ENCODE results near the gene TRRAP.

TRRAP gene

DNA sequence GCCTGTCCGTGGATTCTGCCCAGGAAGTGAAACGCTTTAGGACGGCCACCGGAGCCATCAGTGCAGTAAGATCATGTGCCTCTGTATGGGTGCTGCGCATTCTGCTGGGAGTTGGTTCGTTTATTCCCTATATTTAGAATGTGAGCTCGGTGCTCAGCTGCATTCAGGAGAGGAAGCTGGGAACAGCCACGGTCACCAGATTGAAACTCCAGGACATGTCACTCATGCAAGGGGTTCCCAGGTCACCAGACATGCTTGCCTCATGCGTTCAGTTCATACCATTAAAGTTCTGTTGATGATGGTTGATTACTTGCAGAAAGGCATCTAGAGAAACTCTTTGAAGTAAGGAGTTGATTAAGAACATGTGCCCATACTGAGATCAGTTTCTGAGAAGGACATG is 78.1 kb downstream of the TRRAP start:
- no peak for DNase-seq

DNA sequence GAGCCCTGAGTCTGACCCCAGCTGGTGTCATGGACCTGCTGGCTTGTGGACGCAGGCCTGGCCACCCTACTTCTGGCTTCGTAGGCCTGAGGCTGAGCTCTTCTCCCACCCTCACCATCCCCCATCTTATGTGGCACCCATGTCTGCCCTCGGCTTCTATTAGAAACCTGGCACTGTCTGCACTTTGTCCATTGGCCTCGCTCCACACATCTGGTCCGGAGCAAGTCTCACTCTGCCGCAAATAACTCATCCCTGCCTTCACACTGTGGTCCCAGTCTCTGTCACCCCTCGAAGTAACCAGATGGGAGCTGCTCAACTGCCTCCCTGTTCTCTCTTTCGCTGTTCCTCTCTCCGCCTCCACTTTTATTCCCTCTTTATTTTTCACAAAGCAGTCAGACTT is 78.6 kb downstream of the TRRAP start:
- no peak for DNase-seq

DNA sequence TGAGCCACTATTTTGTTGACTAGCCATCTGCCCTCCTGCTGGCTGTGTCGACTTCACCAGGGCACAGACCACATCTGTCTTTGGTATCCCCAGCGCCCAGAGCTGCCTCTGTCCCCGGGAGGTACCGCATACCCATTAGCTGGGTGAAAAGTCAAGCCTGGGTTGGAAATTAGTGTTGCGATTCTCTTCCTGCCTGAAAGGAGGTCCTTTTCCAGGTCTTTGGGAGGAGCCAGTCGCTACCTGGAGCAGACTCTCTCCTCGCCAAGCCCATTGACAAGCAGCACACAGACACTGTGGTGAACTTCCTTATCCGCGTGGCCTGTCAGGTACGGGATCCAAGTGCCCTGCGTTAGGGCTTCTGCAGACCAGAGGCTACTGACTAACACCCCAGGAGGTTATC is 79.4 kb downstream of the TRRAP start:
- DNase-seq: no peak

DNA sequence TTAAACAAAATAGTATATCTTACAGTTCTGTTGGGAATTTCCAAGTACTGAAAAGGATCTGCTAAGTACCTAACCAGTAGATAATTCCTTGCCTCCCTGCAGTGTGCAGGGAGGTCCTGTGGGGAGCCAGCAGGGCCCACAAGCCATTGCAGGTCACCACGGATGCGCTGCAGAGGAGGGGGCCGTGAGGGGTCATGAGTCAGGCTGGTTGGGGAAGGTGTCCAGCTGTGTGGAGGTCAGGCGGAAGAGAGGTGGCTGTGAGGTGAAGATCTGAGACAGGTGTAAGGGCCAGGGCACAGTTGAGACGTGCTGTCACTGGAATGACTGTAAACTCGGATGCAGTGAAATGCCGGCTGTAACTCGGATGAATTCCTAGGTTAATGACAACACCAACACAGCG is 80.6 kb downstream of the TRRAP start:
- DNase-seq: no peak

DNA sequence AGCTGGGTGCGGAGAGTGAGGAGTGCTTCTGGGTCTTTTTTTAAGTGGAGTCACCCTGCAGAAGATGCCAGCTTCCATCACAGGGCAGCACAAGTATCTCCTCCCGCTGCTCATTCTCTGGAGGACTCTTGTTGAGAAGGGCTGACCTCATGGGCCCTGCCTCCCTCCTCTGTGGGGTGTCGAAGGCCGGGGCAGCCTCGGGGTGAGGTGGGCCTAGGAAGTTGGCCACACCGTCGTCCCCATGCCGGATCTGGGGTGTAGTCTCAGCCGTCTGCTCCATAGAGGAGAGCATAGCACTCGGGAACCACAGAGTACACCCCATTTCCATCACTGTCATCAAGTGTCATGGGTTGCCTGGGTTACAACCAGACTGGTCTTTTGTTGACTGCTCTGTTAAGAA is 85.0 kb downstream of the TRRAP start:
- no peak for DNase-seq

DNA sequence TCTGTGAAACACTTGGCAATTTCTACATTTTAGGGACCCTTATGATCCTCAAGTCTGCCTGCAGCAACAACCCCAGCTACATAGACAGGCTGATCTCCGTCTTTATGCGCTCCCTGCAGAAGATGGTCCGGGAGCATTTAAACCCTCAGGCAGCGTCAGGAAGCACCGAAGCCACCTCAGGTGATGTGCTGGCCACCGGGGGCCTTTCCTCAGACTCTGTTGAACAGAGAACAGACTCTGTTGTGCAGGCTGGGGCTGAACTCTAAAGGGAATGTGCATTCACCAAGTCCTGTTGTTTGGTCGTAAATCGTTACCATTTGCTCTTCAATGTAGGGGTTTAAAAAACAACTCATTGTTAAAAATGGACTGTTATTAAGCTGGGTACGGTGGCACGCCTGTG is 86.3 kb downstream of the TRRAP start:
- DNase-seq: no peak

DNA sequence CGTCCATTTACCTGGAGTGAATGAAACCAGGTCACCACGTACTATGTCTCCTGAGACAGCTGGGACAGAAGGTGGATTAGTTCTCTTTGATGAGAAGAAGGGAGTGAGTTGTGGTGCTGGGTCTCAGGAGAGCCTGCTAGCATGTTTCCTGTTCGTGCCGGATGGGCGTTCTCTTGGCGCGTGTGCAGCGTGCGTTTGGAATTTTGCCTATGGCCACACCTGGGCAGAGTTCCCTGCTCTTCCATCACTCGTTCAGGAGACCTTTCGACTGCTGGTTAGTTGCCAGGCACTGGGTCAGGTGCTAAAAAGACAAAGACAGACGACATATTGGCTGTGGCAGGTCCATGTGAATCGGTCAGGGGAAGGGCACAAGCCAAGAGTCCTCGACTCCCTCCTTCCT is 90.3 kb downstream of the TRRAP start:
- DNase-seq: no peak

DNA sequence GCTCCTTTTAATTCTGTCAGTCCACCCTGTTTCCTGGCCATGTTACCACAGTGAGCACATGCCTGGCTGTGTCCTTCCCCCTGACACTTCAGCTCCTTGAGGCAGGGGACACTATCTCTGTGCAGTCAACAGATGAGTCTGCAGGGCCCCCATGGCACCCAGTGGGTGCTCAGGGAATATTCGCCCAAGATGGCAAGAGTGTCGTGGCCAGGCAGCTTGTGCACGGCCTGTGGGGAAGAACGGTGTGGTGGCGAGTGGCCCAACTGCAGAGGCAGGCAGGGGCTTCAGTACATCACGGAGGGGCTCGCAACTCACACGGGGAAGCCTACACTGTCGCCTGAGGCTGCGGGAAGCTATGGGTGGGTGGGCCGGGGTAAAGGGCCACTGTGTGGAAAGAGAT is 91.1 kb downstream of the TRRAP start:
- no peak for DNase-seq

DNA sequence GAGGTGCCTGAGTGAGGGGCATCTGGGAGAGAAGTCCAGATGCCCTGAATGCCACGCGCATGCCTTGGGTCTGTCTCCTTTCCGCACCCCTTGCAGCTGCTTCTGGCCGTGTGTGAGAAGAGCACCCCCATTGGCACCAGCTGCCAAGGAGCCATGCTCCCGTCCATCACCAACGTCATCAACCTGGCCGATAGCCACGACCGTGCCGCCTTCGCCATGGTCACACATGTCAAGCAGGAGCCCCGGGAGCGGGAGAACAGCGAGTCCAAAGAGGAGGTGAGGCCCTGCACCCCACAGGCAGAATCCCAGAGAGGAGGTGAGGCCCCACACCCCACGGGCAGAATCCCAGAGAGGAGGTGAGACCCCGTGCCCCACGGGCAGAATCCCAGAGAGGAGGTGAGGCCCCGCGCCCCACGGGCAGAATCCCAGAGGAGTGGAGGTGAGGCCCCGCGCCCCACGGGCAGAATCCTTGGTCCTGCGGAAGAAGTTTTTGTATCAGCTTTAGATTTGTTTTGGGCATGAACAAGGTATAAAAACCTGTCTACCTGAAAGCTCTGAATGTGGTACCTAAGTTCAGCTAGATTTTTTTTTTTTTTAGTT is 91.8 kb downstream of the TRRAP start:
- no peak for DNase-seq

DNA sequence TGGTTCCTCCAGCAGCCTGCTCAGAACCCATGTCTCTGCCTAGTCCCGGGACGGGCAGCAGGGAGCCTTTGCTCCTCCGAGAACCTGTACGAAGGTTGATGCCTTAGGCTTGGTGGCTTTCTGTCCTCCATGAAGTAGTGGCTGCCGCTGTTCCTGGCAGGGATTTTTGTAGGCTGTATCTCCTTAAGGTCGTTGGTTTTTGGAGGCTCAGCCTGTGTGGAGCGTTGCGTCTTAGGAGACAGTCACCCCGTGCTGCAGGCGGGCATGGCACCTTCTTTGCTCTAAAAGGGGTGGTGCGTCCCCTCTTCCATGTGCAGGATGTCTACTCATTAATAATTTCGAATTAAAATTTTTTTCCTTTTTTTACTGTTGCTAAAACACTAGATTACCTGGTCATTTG is 92.5 kb downstream of the TRRAP start:
- DNase-seq: no peak

DNA sequence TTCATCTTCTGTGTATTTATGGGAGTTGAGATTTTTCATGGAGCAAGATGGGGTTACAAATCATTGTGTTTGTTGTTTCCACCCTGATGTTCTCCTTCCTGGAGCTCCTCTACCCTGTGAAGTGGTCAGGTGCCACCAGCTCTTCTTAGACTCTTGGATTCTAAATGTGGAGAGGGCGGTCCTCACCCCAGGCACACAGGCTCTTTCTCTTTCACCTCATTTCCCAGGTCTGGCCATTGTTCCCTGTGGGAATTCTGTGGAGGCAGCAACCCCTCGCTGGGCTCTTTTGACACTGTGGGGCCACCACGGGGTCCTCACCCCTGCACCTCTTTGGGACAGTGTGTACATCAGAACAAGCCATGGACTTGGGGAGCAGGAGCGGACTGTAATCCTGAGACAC is 95.9 kb downstream of the TRRAP start:
- no peak for DNase-seq

DNA sequence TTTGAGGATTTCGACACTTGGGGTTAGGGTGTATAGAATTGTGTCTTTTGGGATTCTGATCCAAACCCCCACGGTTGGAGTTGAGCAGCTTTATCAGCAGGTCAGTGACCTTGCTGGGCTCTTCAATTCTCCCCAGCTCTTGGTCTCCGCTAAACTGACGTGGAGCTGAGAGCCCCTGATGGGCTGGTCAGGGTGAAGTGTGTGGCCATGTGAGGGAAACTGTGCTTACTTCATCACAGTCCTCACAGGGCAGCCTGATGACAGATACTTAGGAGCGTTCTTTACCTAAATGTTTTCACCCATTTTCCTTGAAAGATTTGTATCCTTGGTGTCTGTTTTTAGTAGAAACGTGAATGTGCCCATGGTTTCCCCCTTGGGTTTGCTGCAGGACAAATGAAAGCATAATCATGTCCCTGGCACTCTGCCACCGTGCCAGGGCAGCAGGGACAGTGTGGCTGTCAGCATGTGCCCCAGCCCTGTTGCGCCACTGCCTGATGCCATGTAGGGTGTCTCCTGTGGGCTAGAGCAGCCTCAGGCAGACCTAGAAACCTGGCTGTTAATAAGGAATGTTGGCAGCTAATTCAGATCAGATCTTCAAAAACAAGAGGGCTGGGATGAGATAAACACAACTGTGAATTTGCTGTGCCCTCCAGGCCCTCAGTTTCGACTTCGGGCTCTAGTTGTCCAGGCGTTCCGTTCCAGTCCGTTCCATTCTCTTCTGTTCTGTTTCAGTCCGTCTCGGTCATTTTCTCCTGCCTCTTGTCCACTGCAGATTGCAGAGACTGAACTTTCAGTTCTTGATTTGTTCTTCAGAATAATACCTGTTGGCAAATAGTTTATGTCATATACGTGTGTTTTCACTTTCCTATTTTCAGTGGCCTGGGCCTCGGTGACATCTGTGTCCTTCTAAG is 96.8 kb downstream of the TRRAP start:
- DNase-seq: no peak

DNA sequence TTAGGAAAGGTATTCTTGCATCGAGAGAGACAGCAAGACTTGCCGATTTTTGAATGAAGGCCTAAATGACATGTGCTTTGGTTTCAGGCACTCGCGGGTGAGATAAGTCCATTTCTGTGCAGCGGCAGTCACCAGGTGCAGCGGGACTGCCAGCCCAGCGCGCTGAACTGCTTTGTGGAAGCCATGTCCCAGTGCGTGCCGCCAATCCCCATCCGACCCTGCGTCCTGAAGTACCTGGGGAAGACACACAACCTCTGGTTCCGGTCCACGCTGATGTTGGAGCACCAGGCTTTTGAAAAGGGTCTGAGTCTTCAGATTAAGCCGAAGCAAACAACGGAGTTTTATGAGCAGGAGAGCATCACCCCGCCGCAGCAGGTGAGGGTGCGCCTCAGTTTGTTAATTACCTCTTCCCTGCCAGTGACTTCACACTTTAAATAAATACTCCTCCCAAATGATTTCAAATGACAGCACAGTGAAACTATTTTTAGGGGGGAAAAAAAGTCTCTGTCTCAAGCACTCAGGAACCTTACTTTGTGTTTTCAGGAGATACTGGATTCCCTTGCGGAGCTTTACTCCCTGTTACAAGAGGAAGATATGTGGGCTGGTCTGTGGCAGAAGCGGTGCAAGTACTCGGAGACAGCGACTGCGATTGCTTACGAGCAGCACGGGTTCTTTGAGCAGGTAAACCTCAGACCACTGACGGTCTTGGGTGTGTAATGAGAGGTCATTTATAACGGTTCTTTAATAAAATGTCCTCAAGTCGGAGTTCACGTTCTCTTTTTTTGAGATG is 98.3 kb downstream of the TRRAP start:
- no peak for DNase-seq

DNA sequence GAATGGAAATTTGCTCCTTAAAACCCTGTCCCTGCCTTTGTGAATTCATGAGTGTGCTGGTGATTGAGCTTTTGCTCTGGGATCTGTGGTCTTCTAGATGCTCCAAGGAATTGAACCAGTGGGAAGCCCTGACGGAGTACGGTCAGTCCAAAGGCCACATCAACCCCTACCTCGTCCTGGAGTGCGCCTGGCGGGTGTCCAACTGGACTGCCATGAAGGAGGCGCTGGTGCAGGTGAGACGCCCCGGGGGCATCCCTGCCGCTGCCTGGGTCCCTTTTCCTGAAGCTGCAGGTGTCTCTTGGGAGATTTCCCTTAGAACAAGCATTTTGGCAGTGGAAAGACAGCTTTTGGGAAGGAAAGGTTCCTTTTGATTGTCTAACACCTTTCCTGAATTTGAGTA is 100.3 kb downstream of the TRRAP start:
- DNase-seq: no peak

DNA sequence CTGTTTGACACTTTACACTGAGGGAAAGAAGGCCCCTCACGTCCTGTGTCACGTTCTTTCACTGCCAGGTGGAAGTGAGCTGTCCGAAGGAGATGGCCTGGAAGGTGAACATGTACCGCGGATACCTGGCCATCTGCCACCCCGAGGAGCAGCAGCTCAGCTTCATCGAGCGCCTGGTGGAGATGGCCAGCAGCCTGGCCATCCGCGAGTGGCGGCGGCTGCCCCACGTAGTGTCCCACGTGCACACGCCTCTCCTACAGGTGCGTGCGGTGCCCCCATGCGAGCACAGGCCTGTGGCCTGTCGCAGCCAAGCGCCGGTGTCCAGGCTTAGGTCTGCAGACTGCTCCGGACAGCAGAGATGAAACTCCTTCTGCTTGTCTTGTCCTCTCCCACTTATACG is 103.4 kb downstream of the TRRAP start:
- no peak for DNase-seq

DNA sequence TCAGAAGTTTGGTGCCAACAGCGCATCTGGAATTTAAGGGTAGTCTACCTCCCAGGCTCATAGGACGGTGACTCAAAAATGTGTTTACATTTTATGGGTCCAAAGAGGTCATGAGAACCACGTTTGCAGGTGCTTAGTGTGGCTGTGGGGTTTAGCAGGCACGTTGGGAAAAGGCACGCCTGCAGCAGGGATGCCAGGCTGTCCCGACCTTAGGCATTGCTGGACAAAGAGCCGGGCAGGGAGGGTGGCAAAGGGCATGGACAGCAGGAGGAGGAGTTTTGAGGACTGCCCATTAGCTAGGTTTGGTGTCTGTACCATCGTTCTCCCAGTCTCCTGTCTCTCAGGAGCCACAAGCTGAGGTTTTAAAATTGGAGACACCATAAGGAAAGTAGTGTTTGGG is 104.4 kb downstream of the TRRAP start:
- no peak for DNase-seq

DNA sequence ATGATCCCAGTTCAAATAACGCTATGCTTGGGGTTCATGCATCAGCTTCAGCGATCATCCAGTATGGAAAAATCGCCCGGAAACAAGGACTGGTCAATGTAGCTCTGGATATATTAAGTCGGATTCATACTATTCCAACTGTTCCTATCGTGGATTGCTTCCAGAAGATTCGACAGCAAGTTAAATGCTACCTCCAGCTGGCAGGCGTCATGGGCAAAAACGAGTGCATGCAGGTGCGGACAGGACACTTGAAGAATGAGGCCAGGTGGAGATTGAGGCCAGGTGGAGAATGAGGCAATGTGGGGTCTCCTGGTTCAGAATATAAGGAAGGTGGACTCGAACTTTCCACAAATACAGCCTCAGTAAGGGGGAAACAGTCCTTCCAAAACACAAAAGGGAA is 105.8 kb downstream of the TRRAP start:
- no peak for DNase-seq

DNA sequence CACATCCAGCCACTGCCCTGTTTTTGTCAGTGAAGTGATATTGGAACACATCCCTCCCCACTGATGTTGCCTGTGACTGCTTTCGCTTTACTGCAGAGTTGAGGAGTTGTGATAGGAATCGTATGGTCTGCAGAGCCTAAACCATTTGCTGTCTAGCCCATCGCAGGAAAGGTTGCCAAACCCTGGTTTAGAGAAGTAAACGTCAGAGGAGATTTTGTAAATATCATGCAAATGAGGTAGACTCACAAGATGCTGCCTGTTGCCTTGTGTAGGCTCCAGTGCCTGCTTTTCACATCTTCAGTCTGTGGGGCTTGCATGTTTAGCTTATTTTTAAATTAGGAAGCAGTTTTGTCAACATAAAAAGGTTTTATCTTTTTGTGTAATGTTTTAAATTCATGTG is 107.1 kb downstream of the TRRAP start:
- no peak for DNase-seq

DNA sequence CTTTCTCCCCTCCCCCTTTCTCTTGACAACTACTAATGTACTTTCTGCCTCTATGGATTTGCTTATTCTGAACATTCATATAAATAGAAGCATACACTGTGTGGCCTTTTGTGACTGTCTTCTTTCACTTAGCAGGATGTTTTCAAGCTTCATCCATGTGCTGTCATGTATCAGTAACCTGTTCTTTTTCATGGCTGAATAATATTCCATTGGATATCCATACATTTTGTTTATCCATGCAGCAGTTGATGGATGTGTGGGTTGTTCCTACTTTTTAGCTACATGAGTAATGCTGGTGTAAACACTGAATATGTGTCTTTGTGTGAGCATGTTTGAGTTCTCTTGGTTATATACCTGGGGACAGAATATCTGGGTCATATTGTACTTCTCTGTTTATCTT is 107.6 kb downstream of the TRRAP start:
- DNase-seq: no peak

DNA sequence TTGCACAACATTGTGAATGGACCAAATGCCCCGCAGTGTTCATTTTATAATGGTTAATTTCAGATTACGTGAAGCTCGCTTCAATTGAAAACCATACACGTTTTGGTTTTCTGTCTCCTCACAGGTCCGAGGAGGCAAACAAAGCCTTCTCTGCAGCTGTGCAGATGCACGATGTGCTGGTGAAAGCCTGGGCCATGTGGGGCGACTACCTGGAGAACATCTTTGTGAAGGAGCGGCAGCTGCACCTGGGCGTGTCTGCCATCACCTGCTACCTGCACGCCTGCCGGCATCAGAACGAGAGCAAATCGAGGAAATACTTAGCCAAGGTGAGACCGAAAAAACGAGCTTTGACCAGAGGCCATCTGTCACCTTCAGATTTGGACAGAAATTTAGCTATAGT is 110.3 kb downstream of the TRRAP start:
- DNase-seq: no peak

DNA sequence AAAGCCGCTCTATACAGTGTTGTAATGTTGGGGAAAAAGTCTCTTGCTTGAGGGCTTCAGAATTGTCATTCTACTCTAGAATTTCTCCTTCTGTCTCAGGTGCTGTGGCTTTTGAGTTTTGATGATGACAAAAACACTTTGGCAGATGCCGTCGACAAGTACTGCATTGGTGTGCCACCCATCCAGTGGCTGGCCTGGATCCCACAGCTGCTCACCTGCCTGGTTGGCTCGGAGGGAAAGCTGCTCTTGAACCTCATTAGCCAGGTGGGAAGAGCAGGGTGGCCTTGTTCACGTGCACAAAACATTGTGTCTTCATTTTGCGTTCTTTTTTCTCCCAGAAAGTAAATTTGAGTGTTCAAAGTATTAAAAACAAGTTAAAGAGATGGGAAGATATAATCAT is 112.0 kb downstream of the TRRAP start:
- no peak for DNase-seq

DNA sequence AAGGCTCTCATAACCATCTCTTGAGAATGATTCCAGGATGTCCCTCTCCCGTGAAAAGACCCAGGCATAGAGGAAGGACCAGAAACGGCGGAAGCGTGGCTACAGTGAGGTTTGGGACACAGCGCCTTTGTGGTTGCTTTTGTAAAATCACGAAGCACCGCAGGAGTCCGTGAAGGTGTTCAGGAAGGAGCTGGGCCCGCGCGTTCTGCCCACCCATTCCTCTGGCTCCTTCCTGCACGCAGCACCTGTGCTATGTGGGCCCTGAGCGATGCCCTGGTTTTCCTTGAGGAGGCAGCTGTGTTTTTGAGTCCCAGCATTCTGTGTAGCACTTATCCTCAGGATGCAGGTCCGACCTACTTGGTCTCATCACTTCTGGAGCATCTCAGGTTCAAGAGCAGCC is 112.8 kb downstream of the TRRAP start:
- no peak for DNase-seq

DNA sequence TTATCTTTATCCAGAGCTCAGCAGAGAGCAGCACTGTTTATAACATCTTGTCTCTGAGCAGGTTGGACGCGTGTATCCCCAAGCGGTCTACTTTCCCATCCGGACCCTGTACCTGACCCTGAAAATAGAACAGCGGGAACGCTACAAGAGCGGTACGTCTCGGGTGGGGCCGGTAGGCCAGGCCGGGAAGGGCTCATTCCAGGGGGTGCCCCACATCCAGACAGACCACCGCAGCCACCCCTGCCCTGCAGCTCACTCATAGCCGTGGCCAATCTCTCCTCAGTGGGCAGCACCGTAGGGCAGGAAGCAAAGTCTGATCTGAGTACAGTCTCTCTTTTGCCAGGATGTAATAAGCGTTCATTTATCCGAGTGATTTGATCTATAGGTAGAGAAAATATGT is 113.7 kb downstream of the TRRAP start:
- no peak for DNase-seq

All from right forelimb (tissue), 1 donor.